GM12864 (cell line): ENCODE measurements around the gene VWDE.

Source experiments
- DNase-seq: peaks from one replicate; pipeline ENCODE4 v3.0.0-alpha.2; 2011; ENCODE audit warnings: low read depth
- H3K4me3 ChIP-seq: 2 replicates; pipeline ENCODE4 v1.5.1; 2011; ENCODE audit warnings: mild to moderate bottlenecking, low read depth, low read length, control low read depth
- CTCF ChIP-seq: IDR thresholded peaks from 2 replicates; pipeline ENCODE4 v1.5.1; 2011; ENCODE audit warnings: low read depth, mild to moderate bottlenecking, moderate library complexity, low read length, control low read depth, inconsistent platforms; ENCODE audit errors: missing control alignments

The VWDE gene

GRCh38 chr7:12385364-12385786, 18.3 kb downstream of the VWDE start:
- DNase-seq, result no peak
- H3K4me3 ChIP-seq, result no peak overlapping the region
- no peak for TF ChIP-seq CTCF

DNA sequence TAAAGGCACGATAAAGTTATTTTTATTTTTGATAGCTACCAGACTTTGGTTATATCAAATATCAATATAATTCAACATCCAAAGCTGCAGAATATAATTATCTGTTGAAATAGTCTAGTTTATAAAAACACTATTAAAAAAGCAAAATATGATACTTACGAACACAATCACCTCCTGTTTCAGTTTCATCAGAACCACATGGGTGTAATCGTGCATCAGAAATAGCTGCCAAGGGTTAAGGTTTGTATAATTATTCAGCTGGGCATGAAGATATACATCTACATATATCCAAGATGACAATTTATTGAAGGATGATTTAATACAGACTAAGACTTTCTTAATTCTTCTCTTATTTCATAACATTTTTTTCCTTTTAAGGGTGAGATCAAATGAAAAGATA, 20.3 kb downstream of the VWDE start:
- no peak overlapping the region for H3K4me3 ChIP-seq
- no peak for DNase-seq
- no peak for TF ChIP-seq CTCF

DNA sequence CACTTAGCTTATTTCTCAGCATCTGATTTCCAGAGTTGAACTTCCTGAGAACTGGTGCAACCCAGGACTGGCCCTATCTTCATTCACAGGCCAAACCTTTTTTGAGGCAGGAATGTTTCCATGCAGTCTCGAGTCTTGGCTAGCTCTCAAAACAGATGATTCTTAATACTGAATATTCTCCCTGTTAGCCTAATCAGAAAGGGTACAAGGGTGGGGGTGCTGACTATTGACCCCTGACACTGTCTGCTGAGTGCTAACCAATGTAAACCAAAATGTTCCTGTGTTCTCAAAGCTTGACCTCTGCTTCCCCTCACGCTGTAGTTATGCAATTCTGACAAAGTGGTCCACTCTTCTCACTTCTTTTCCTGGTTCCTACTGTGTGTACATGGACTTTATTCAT, 25.3 kb downstream of the VWDE start:
- no peak overlapping the region for H3K4me3 ChIP-seq
- no peak for DNase-seq
- TF ChIP-seq CTCF, result no peak

GRCh38 chr7:12377406-12377805, 26.3 kb downstream of the VWDE start:
- TF ChIP-seq CTCF, result no peak
- no peak overlapping the region for H3K4me3 ChIP-seq
- no peak for DNase-seq

- DNase-seq, result no peak
- H3K4me3 ChIP-seq, result no peak overlapping the region
- TF ChIP-seq CTCF, result no peak
These were observed 29.9 kb downstream of the VWDE start for GRCh38 chr7:12373580-12374263.

DNA sequence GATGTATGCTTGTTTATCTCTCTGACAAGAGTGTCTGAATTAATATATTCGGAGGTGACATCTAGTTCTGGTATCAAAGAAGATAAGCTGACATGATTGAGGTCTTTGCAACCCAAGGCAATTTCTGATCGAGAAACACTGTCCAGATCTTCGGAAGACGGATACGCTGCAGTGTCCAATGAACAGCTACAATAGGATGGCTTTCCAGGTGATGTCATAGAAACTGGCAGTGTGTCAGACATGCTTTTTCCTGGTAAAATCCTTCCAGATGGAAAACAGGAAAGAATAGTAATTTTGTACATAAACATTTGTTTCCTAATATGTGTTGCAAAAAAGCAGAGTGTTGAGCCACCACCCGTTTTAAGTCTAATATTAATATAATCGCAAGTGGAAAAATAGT, 33.4 kb downstream of the VWDE start:
- TF ChIP-seq CTCF, result no peak
- H3K4me3 ChIP-seq, result no peak overlapping the region

GRCh38 chr7:12369756-12370155, 33.9 kb downstream of the VWDE start:
- DNase-seq, result no peak
- no peak overlapping the region for H3K4me3 ChIP-seq
- no peak for TF ChIP-seq CTCF

More for the DNA sequence above, 33.4 kb downstream of the VWDE start:
- no peak for DNase-seq
